Measurements from ENCODE around the gene URB2. TPM values are rescaled to one million over a fixed set of nuclear protein-coding genes. Genes with fewer than 3 reads are reported as not detected.

URB2 gene
- polyA plus RNA-seq, 1 of the 3 experiments (the other 2 are of a cell fraction): 8.2 TPM

- Histone ChIP-seq H3K36me3 (replicated peaks in 1 of 2; ENCODE audit: control insufficient read depth in 1 of 2, insufficient read depth in 2 of 2, low read length in 1 of 2) (peaks cover 6 to 14% of the 10 kb centered on the region in 2 experiments), H3K4me2 (no peak overlapping the region), H3K4me3 (ENCODE audit: low read depth in 2 of 2, low read length in 1 of 2) (no peak overlapping the region), H3K4me1 (ENCODE audit: control insufficient read depth in 1 of 2, insufficient read depth in 2 of 2, low read depth in 1 of 2, low read length in 1 of 2) (no peaks in the 10 kb centered on the region; a peak in 2 of 4 replicates), H3K9me3 (no peaks in the 10 kb centered on the region), H3F3A (replicated peaks; ENCODE audit: insufficient read depth) (no peaks in the 10 kb centered on the region), H4K20me1 (ENCODE audit: insufficient read depth) (peaks cover 42% of the 10 kb centered on the region), H2AFZ (ENCODE audit: low read depth) (no peak overlapping the region), H3K9ac (no peak overlapping the region), H3K27ac (ENCODE audit: low read depth in 2 of 2, low read length in 1 of 2) (no peak overlapping the region), H3K9me2 (no peaks in the 10 kb centered on the region), H3K27me3 (ENCODE audit: insufficient read depth) (no peaks in the 10 kb centered on the region), H3K79me2 (ENCODE audit: insufficient read depth) (peaks cover 91% of the 10 kb centered on the region)
- ChIA-PET POLR2A (no interaction called here), CTCF (interaction anchor here (0.7 to 1.1 kb wide), 2 partner anchors 59 to 1212 kb away, joined by 3 read pairs; partner anchors contain the start of gene ABCB10)
- 90% methylated on average over 11 of the region's 11 CpGs for WGBS (ENCODE audit: low lambda C conversion rate)
- no peak for DNase-seq
- TF ChIP-seq PBX3 (IDR thresholded peaks at IDR 0.05) (no peak), RXRA (IDR thresholded peaks at IDR 0.05; ENCODE audit: borderline replicate concordance, low read depth) (no peak), ELF1 (IDR thresholded peaks at IDR 0.05) (no peak), MEF2A (IDR thresholded peaks at IDR 0.05; ENCODE audit: borderline replicate concordance, low read depth) (no peak), GABPA (IDR thresholded peaks at IDR 0.05; ENCODE audit: low read depth) (no peak)
Observed at GRCh38 chr1:229617351-229618100, 8.5 kb upstream of the URB2 start.

GRCh38 chr1:229619002-229619401 is 7.0 kb upstream of the URB2 start:
- H3K9me2 ChIP-seq: no peaks in the 10 kb centered on the region
- H3K9ac ChIP-seq: no peak overlapping the region
- ChIA-PET CTCF (interaction anchor here (1.0 kb wide), 1 partner anchor 60 kb away, joined by 4 read pairs; the partner anchor contains the start of gene ABCB10), POLR2A (no interaction called here)
- no peak overlapping the region for H3K27ac ChIP-seq (ENCODE audit: low read depth in 2 of 2, low read length in 1 of 2)
- no peak for TF ChIP-seq MXI1 (IDR thresholded peaks at IDR 0.05; ENCODE audit: low read depth, low read length)
- no peak for TF ChIP-seq RXRA (IDR thresholded peaks at IDR 0.05; ENCODE audit: borderline replicate concordance, low read depth)
- no peak for TF ChIP-seq ZBTB33 (IDR thresholded peaks at IDR 0.05; ENCODE audit: borderline replicate concordance, low read depth)
- peaks cover 56% of the 10 kb centered on the region for H4K20me1 ChIP-seq (ENCODE audit: insufficient read depth)
- no peak overlapping the region for H3K4me2 ChIP-seq
- no peak overlapping the region for H3K4me3 ChIP-seq (ENCODE audit: low read depth in 2 of 2, low read length in 1 of 2)
- no peaks in the 10 kb centered on the region for H3K27me3 ChIP-seq (ENCODE audit: insufficient read depth)
- H3K9me3 ChIP-seq: no peaks in the 10 kb centered on the region
- H2AFZ ChIP-seq (ENCODE audit: low read depth): no peak overlapping the region
- DNase-seq: no peak
- H3K79me2 ChIP-seq (ENCODE audit: insufficient read depth): peaks cover 100% of the 10 kb centered on the region
- H3K4me1 ChIP-seq (ENCODE audit: control insufficient read depth in 1 of 2, insufficient read depth in 2 of 2, low read depth in 1 of 2, low read length in 1 of 2): peaks cover 0 to 3% of the 10 kb centered on the region in 2 experiments; a peak in 3 of 4 replicates
- H3F3A ChIP-seq (replicated peaks; ENCODE audit: insufficient read depth): no peaks in the 10 kb centered on the region
- peaks cover 0 to 3% of the 10 kb centered on the region in 2 experiments for H3K36me3 ChIP-seq (replicated peaks in 1 of 2; ENCODE audit: control insufficient read depth in 1 of 2, insufficient read depth in 2 of 2, low read length in 1 of 2)

Measured in SK-N-SH (cell line).